HG03571 (cell line): ENCODE measurements around the gene CLASP1.
"Not testable (repeated sequence)": the region's sequence is repeated elsewhere in the genome, so short reads cannot be mapped to it uniquely, and the experiment has no call there.

Source experiments
- ATAC-seq: cut with Tn5 transposase; IDR thresholded peaks from one replicate; pipeline ENCODE4 v1.9.1; 2021; ENCODE audit not compliant: unreplicated experiment

The CLASP1 gene

GRCh38 chr2:121355488-121355887 lies 293.8 kb downstream of the CLASP1 start:
- ATAC-seq = no peak

GRCh38 chr2:121351521-121352318 lies 297.5 kb downstream of the CLASP1 start:
- no peak for ATAC-seq

GRCh38 chr2:121350890-121351289 lies 298.4 kb downstream of the CLASP1 start:
- ATAC-seq = no peak

GRCh38 chr2:121350402-121350775 lies 298.9 kb downstream of the CLASP1 start:
- no peak for ATAC-seq

- no peak for ATAC-seq
Observed at GRCh38 chr2:121349721-121350401, 299.4 kb downstream of the CLASP1 start.

GRCh38 chr2:121348128-121348740 lies 301.0 kb downstream of the CLASP1 start:
- no peak for ATAC-seq

GRCh38 chr2:121346859-121347258 lies 302.4 kb downstream of the CLASP1 start:
- no peak for ATAC-seq

- ATAC-seq = no peak
Observed at GRCh38 chr2:121346407-121346806, 302.9 kb downstream of the CLASP1 start.

GRCh38 chr2:121345887-121346286 lies 303.4 kb downstream of the CLASP1 start:
- ATAC-seq = no peak

GRCh38 chr2:121345101-121345500 lies 304.2 kb downstream of the CLASP1 start:
- ATAC-seq = no peak

GRCh38 chr2:121343828-121344399 lies 305.3 kb downstream of the CLASP1 start:
- ATAC-seq = not testable (repeated sequence)

- ATAC-seq = no peak
Observed at GRCh38 chr2:121343191-121343590, 306.1 kb downstream of the CLASP1 start.

GRCh38 chr2:121342751-121343150 lies 306.5 kb downstream of the CLASP1 start:
- ATAC-seq = no peak

- no peak for ATAC-seq
Observed at GRCh38 chr2:121340926-121341325, 308.3 kb downstream of the CLASP1 start.

- no peak for ATAC-seq
Observed at GRCh38 chr2:121338281-121338680, 311.0 kb downstream of the CLASP1 start.

- no peak for ATAC-seq
Observed at GRCh38 chr2:121336528-121337294, 312.6 kb downstream of the CLASP1 start.

- ATAC-seq = no peak
Observed at GRCh38 chr2:121335294-121336290, 313.7 kb downstream of the CLASP1 start.

GRCh38 chr2:121334581-121335293 lies 314.5 kb downstream of the CLASP1 start:
- ATAC-seq = peak; percentile 15
